Activated CD8-positive, alpha-beta T cell treated with anti-CD3 and anti-CD28 coated beads for 36 hours (primary cell): ENCODE data around the gene RUNX1. TPM values are rescaled to one million over a fixed set of nuclear protein-coding genes. Genes with fewer than 3 reads are reported as not detected.

Experiments used
- ATAC-seq: fragments of 200-7000 bp; cut with Tn5 transposase; one replicate; pipeline ENCODE4 v1.10.0; 2021; ENCODE audit warnings: mild to moderate bottlenecking, moderate library complexity
- CTCF ChIA-PET: fragments of 350-600 bp; sonication (Branson Sonifier 250); formaldehyde crosslinking; loops from one replicate; lab custom pipeline; 2021; ENCODE audit warnings: antibody characterized with exemption; lab: Charles Lee
- POLR2A ChIA-PET: fragments of 350-600 bp; sonication (Branson Sonifier 250); formaldehyde crosslinking; loops from one replicate; lab custom pipeline; 2021; ENCODE audit warnings: antibody characterized with exemption; lab: Charles Lee
- DNase-seq: peaks from one replicate; pipeline ENCODE4 v3.0.0-alpha.2; 2020
- H3K27ac Mint-ChIP-seq: one replicate; pipeline ENCODE4 v1.8.0; 2021; ENCODE audit warnings: mild to moderate bottlenecking, mixed read lengths
- H3K27me3 Mint-ChIP-seq: one replicate; pipeline ENCODE4 v1.8.0; 2021; ENCODE audit warnings: mixed read lengths
- H3K36me3 Mint-ChIP-seq: one replicate; pipeline ENCODE4 v1.8.0; 2021; ENCODE audit warnings: low read depth, mixed read lengths
- H3K4me1 Mint-ChIP-seq: one replicate; pipeline ENCODE4 v1.8.0; 2021; ENCODE audit warnings: low read depth, mixed read lengths
- H3K4me3 Mint-ChIP-seq: one replicate; pipeline ENCODE4 v1.8.0; 2021; ENCODE audit warnings: mild to moderate bottlenecking, moderate library complexity, mixed read lengths
- H3K9me3 Mint-ChIP-seq: one replicate; pipeline ENCODE4 v1.8.0; 2021; ENCODE audit warnings: mixed read lengths
- CTCF ChIP-seq: fragments of 200-600 bp; IDR thresholded peaks from one replicate; pipeline ENCODE4 v1.8.0; 2022; ENCODE audit warnings: antibody characterized with exemption, mild to moderate bottlenecking
- intact Hi-C: fragments of 100-400 bp; cut with micrococcal nuclease; formaldehyde crosslinking; loops from one replicate; pipeline ENCODE4 v1.10.0; 2022
- total RNA-seq, 2 experiments: library from RNA; stranded (reverse); gene quantifications; one replicate each; pipeline ENCODE4 v1.2.3, GENCODE V29; 2021

RUNX1 gene
- total RNA-seq, 2 experiments from 2014 or later = 18.7 to 19.0 TPM

GRCh38 chr21:34906401-34906800 is 142.7 kb downstream of the RUNX1 start:
- CTCF ChIA-PET = interaction anchor here (1.3 to 2.0 kb wide), 4 partner anchors 8 to 39 kb away, joined by 4 to 7 read pairs (median 4); no protein-coding TSS in a partner anchor
- intact Hi-C loops = no loop called here
- no peak for DNase-seq
- H3K27me3 Mint-ChIP-seq = no peaks in the 10 kb centered on the region
- no peaks in the 10 kb centered on the region for H3K36me3 Mint-ChIP-seq
- H3K4me1 Mint-ChIP-seq = peaks cover 59% of the 10 kb centered on the region
- H3K4me3 Mint-ChIP-seq = no peak overlapping the region
- no peak for TF ChIP-seq CTCF
- POLR2A ChIA-PET = interaction anchor here (1.3 to 1.6 kb wide), 3 partner anchors 10 to 17 kb away, joined by 3 to 4 read pairs (median 4); no protein-coding TSS in a partner anchor
- no peaks in the 10 kb centered on the region for H3K9me3 Mint-ChIP-seq
- no peak for ATAC-seq
- H3K27ac Mint-ChIP-seq = no peak overlapping the region

- no peaks in the 10 kb centered on the region for H3K9me3 Mint-ChIP-seq
- ChIA-PET POLR2A (interaction anchor here (1.0 to 1.6 kb wide), 4 partner anchors 9 to 114 kb away, joined by 3 to 4 read pairs (median 4); no protein-coding TSS in a partner anchor), CTCF (interaction anchor here (1.3 to 2.0 kb wide), 3 partner anchors 7 to 28 kb away, joined by 4 to 7 read pairs (median 4); no protein-coding TSS in a partner anchor)
- H3K4me1 Mint-ChIP-seq = peaks cover 57% of the 10 kb centered on the region
- no peaks in the 10 kb centered on the region for H3K36me3 Mint-ChIP-seq
- H3K27me3 Mint-ChIP-seq = no peaks in the 10 kb centered on the region
- TF ChIP-seq CTCF = no peak
- no peak overlapping the region for H3K4me3 Mint-ChIP-seq
- ATAC-seq = no peak
- no peak for DNase-seq
- no peak overlapping the region for H3K27ac Mint-ChIP-seq
- intact Hi-C loops = no loop called here
These were observed 143.9 kb downstream of the RUNX1 start for GRCh38 chr21:34905218-34905537.

GRCh38 chr21:34904526-34905217 is 144.4 kb downstream of the RUNX1 start:
- peaks cover 52% of the 10 kb centered on the region for H3K4me1 Mint-ChIP-seq
- no peak overlapping the region for H3K4me3 Mint-ChIP-seq
- H3K27me3 Mint-ChIP-seq = no peaks in the 10 kb centered on the region
- ChIA-PET CTCF (interaction anchor here (1.3 to 1.9 kb wide), 2 partner anchors 12 to 31 kb away, joined by 3 to 7 read pairs; no protein-coding TSS in a partner anchor), POLR2A (interaction anchor here (1.0 to 1.3 kb wide), 2 partner anchors 8 to 114 kb away, joined by 3 read pairs; no protein-coding TSS in a partner anchor)
- ATAC-seq (no peak), DNase-seq (no peak)
- H3K9me3 Mint-ChIP-seq = peaks cover 1% of the 10 kb centered on the region
- H3K27ac Mint-ChIP-seq = no peak overlapping the region
- H3K36me3 Mint-ChIP-seq = peaks cover 2% of the 10 kb centered on the region
- TF ChIP-seq CTCF = no peak
- intact Hi-C loops = no loop called here

GRCh38 chr21:34900376-34900775 is 148.7 kb downstream of the RUNX1 start:
- peaks cover 17% of the 10 kb centered on the region for H3K9me3 Mint-ChIP-seq
- ChIA-PET CTCF (interaction anchor here (0.8 to 3.1 kb wide), 5 partner anchors 10 to 126 kb away, joined by 3 to 11 read pairs (median 4); no protein-coding TSS in a partner anchor), POLR2A (interaction anchor here (0.7 to 6.0 kb wide), 4 partner anchors 12 to 152 kb away, joined by 3 to 30 read pairs (median 4); no protein-coding TSS in a partner anchor)
- no peak overlapping the region for H3K4me3 Mint-ChIP-seq
- H3K27me3 Mint-ChIP-seq = no peaks in the 10 kb centered on the region
- peaks cover 31% of the 10 kb centered on the region for H3K4me1 Mint-ChIP-seq
- no peak overlapping the region for H3K27ac Mint-ChIP-seq
- ATAC-seq = peak; percentile 45
- peaks cover 14% of the 10 kb centered on the region for H3K36me3 Mint-ChIP-seq
- DNase-seq = no peak
- TF ChIP-seq CTCF = no peak
- intact Hi-C loops = no loop called here

GRCh38 chr21:34899760-34900159 is 149.3 kb downstream of the RUNX1 start:
- no peak for TF ChIP-seq CTCF
- DNase-seq = no peak
- intact Hi-C loops = no loop called here
- no peak for ATAC-seq
- no peak overlapping the region for H3K4me3 Mint-ChIP-seq
- peaks cover 29% of the 10 kb centered on the region for H3K4me1 Mint-ChIP-seq
- POLR2A ChIA-PET = interaction anchor here (6.0 kb wide), 1 partner anchor 11 kb away, joined by 30 read pairs; no protein-coding TSS in a partner anchor
- H3K27ac Mint-ChIP-seq = no peak overlapping the region
- no peaks in the 10 kb centered on the region for H3K27me3 Mint-ChIP-seq
- CTCF ChIA-PET = interaction anchor here (0.8 to 3.1 kb wide), 6 partner anchors 10 to 188 kb away, joined by 3 to 11 read pairs (median 4); no protein-coding TSS in a partner anchor
- H3K9me3 Mint-ChIP-seq = peaks cover 17% of the 10 kb centered on the region
- H3K36me3 Mint-ChIP-seq = peaks cover 14% of the 10 kb centered on the region
